Heart right ventricle (tissue), 16 donors: ENCODE data around the gene NEO1. TPM values are rescaled to one million over a fixed set of nuclear protein-coding genes. Genes with fewer than 3 reads are reported as not detected.

Source experiments
- ATAC-seq, 8 donors: fragments of 200-7000 bp; cut with Tn5 transposase; one replicate each; pipeline ENCODE4 v1.9.1; 2020; ENCODE audit warnings: mild to moderate bottlenecking in 8 of 8, moderate library complexity in 8 of 8, moderate number of reproducible peaks in 1 of 8
- DNase-seq, 2 donors: peaks; one replicate each; pipeline ENCODE4 v3.0.0-alpha.2; 2020
- H3K27ac ChIP-seq, 10 donors: fragments of 200-600 bp; sonication (generic) in 2 of 10; one replicate each; pipeline versions ENCODE4 v1.5.0 to v1.8.0; 2020 to 2022; ENCODE audit warnings: mild to moderate bottlenecking in 3 of 10
- H3K27me3 ChIP-seq, 7 donors: fragments of 200-600 bp; one replicate each; pipeline ENCODE4 v1.8.0; 2021 to 2022; ENCODE audit warnings: mild to moderate bottlenecking in 2 of 7
- H3K36me3 ChIP-seq, 9 donors: fragments of 200-600 bp; sonication (generic) in 1 of 9; one replicate each; pipeline versions ENCODE4 v1.5.0 to v1.8.0; 2020 to 2022; ENCODE audit warnings: mild to moderate bottlenecking in 2 of 9
- H3K4me1 ChIP-seq, 9 donors: fragments of 200-600 bp; sonication (generic) in 1 of 9; one replicate each; pipeline versions ENCODE4 v1.5.0 to v1.8.0; 2020 to 2022; ENCODE audit warnings: mild to moderate bottlenecking in 4 of 9
- H3K4me3 ChIP-seq, 10 donors: fragments of 200-600 bp; sonication (generic) in 2 of 10; one replicate each; pipeline versions ENCODE4 v1.5.0 to v1.8.0; 2020 to 2022; ENCODE audit warnings: mild to moderate bottlenecking in 7 of 10, moderate library complexity in 2 of 10
- H3K9me3 ChIP-seq, 11 donors: fragments of 200-600 bp in 10 of 11; sonication (generic) in 2 of 11; one replicate each; pipeline versions ENCODE4 v1.5.0 to v1.8.0; 2013 to 2022; ENCODE audit warnings: mild to moderate bottlenecking in 2 of 11, control low read depth in 1 of 11, moderate library complexity in 1 of 11
- WGBS, 2 donors: extraction: QIAGEN DNeasy Blood & Tissue Kit; methylation state at CpG; one replicate each; pipeline ENCODE4 v1.1.7; 2013; ENCODE audit warnings: inconsistent platforms in 1 of 2; 5-methylcytosine and 5-hydroxymethylcytosine counted together
- intact Hi-C, 10 donors: fragments of 100-400 bp; cut with DNase I; formaldehyde crosslinking; loops; one replicate each; pipeline versions ENCODE4 v1.11.1 to v1.14.2; 2022
- polyA plus RNA-seq, 2 donors: library from polyadenylated mRNA; stranded (reverse); fragments of 200-250 nt; gene quantifications; one replicate each; pipeline ENCODE4 v1.2.3, GENCODE V29; 2013
- total RNA-seq, 10 donors: library from RNA; stranded (reverse); fragmentation: NEBNext Ultra II Directional in 3 of 10; extraction: Animal tissue kit (Norgen Biotek cat#: 25700) in 3 of 10; gene quantifications; one replicate each; pipeline versions ENCODE4 v1.2.1 to v1.2.4, GENCODE V29; 2021 to 2023
- TF ChIP-seq, protein P1 (sequence below), 9 donors: fragments of 200-600 bp; sonication (generic) in 2 of 9; IDR thresholded peaks; one replicate each; pipeline versions ENCODE4 v1.5.0 to v1.8.0; 2021 to 2022; ENCODE audit warnings: antibody characterized with exemption in 9 of 9, mild to moderate bottlenecking in 5 of 9, moderate library complexity in 1 of 9
- donor health status: Arrhythmogenic right ventricular cardiomyopathy.
- donor health status: ischemic (EF 13 %, LVEDD 7.1; RV severe dilation, severe dysfunction).
- donor health status: healthy with polysubstance abuse.
- donor health status: DM: no; HTN: yes; CAD: no.
- donor health status: DM: no; HTN: no; CAD: no.
- donor health status: ischemic (EF 25% LVEDD 6.9; RV normal size, moderate dysfunction).
- donor health status: ischemic (EF 25% LVEDD 5.7; RV mildly dilated, moderate dysfunction).
- donor health status: healthy.
- donor health status: DM: yes; HTN: yes; CAD: no.
- donor health status: Ischemic cardiomyopathy.
- donor health status: ischemic (EF 35%, LVEDD 5.7; RV mildly dilated, moderate dysfunction).
- donor health status: nonischemic (EF 11% LVEDD 7.7; RV severe dilation, severe dysfunction).
- donor health status: DM: yes; HTN: yes; CAD: no.
- donor health status: PGD.
- donor health status: ischemic (EF 29% LVEDD 5.4; RV normal size, mild dysfunction).
- donor health status: nonischemic (EF 23%, LVEDD 6.1; RV moderate dilation, normal function).

Gene NEO1
- total and polyA plus RNA-seq, 12 donors = 3.4 to 16.9 (median 11.6) TPM

- Histone ChIP-seq H3K27ac (no peak overlapping the region), H3K4me1 (peaks cover 0 to 34% (median 21%) of the 10 kb centered on the region in 9 donors), H3K36me3 (no peaks in the 10 kb centered on the region), H3K9me3 (no peaks in the 10 kb centered on the region), H3K27me3 (peaks cover 0 to 10% (median 0%) of the 10 kb centered on the region in 7 donors), H3K4me3 (no peak overlapping the region)
- TF ChIP-seq, protein P1, sequence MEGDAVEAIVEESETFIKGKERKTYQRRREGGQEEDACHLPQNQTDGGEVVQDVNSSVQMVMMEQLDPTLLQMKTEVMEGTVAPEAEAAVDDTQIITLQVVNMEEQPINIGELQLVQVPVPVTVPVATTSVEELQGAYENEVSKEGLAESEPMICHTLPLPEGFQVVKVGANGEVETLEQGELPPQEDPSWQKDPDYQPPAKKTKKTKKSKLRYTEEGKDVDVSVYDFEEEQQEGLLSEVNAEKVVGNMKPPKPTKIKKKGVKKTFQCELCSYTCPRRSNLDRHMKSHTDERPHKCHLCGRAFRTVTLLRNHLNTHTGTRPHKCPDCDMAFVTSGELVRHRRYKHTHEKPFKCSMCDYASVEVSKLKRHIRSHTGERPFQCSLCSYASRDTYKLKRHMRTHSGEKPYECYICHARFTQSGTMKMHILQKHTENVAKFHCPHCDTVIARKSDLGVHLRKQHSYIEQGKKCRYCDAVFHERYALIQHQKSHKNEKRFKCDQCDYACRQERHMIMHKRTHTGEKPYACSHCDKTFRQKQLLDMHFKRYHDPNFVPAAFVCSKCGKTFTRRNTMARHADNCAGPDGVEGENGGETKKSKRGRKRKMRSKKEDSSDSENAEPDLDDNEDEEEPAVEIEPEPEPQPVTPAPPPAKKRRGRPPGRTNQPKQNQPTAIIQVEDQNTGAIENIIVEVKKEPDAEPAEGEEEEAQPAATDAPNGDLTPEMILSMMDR (IDR thresholded peaks at IDR 0.05) = no peak
- no peak for DNase-seq
- no peak for ATAC-seq
- intact Hi-C loops = no loop called here
These were observed 296.9 kb downstream of the NEO1 start for GRCh38 chr15:73349191-73349590.

- no peaks in the 10 kb centered on the region for H3K9me3 ChIP-seq
- peak; percentile 64 to 65 for DNase-seq
- H3K4me1 ChIP-seq = peaks cover 0 to 27% (median 6%) of the 10 kb centered on the region in 9 donors
- 41 to 55% methylated on average over 10 of the region's 10 CpGs for WGBS, 2 donors
- ATAC-seq = peak; percentile 67 to 94 (median 80)
- intact Hi-C loops = no loop called here
- H3K4me3 ChIP-seq = no peak overlapping the region
- peak overlapping the region in 1 of 10 donors; percentile 8 for H3K27ac ChIP-seq
- peaks cover 0 to 10% (median 0%) of the 10 kb centered on the region in 7 donors for H3K27me3 ChIP-seq
- H3K36me3 ChIP-seq = no peaks in the 10 kb centered on the region
- TF ChIP-seq, protein P1 (IDR thresholded peaks at IDR 0.05) = no peak
These were observed 299.8 kb downstream of the NEO1 start for GRCh38 chr15:73352082-73352481.

- TF ChIP-seq, protein P1 (IDR thresholded peaks at IDR 0.05) = no peak
- Histone ChIP-seq H3K4me1 (peaks cover 0 to 31% (median 6%) of the 10 kb centered on the region in 9 donors), H3K27ac (no peak overlapping the region), H3K9me3 (no peaks in the 10 kb centered on the region), H3K36me3 (no peaks in the 10 kb centered on the region), H3K27me3 (peaks cover 0 to 12% (median 3%) of the 10 kb centered on the region in 7 donors), H3K4me3 (no peak overlapping the region)
- WGBS, 2 donors = 56 to 70% methylated on average over 3 of the region's 3 CpGs
- no peak for DNase-seq
- intact Hi-C loops = no loop called here
- ATAC-seq = no peak
These were observed 301.5 kb downstream of the NEO1 start for GRCh38 chr15:73353734-73354133.

DNA sequence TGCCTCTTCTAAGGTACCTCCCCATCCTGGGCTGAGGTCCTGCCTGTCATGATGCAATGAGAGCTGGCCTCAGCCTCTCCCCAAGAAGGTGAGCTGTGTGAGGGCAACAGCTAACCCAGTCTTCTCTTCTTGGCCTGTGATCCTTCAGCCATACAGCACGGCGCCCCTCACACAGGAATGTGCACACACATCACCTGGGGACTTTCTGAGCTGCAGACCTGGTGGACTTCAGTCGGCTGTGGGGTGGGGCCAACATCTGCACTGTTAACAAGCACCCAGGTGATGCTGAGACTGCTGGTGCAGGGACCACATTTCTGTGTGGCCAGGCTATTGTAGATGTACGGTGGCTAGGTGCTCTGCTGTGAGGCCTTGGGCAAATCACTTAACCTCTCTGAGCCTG lies 302.0 kb downstream of the NEO1 start:
- H3K27me3 ChIP-seq = peaks cover 0 to 17% (median 3%) of the 10 kb centered on the region in 7 donors
- intact Hi-C loops = no loop called here
- no peak for DNase-seq
- no peak overlapping the region for H3K4me3 ChIP-seq
- TF ChIP-seq, protein P1 (IDR thresholded peaks at IDR 0.05) = no peak
- no peaks in the 10 kb centered on the region for H3K9me3 ChIP-seq
- H3K4me1 ChIP-seq = peaks cover 0 to 36% (median 6%) of the 10 kb centered on the region in 9 donors
- no peak overlapping the region for H3K27ac ChIP-seq
- WGBS, 2 donors = 85 to 90% methylated on average over 4 of the region's 4 CpGs
- ATAC-seq = no peak
- H3K36me3 ChIP-seq = no peaks in the 10 kb centered on the region
